SU-DHL-6 (cell line): ENCODE measurements around the gene GUCY1A1.

ENCODE experiments used
- CTCF ChIP-seq: fragments of 200-600 bp; sonication (generic); IDR thresholded peaks from one replicate; pipeline ENCODE4 v1.5.1; 2017; ENCODE audit warnings: antibody characterized with exemption, mild to moderate bottlenecking, low read length, moderate library complexity; ENCODE audit not compliant: insufficient read depth, poor library complexity, severe bottlenecking
- EZH2phosphoT487 ChIP-seq: fragments of 200-600 bp; sonication (generic), shearing (Covaris generic); conservative IDR thresholded peaks from 2 replicates; pipeline ENCODE4 v1.6.1; 2018; ENCODE audit warnings: mild to moderate bottlenecking, antibody characterized with exemption, low read length, moderate library complexity, mixed read lengths

GRCh38 chr4:155676430-155676825 lies 9.8 kb downstream of the GUCY1A1 start:
- TF ChIP-seq CTCF (no peak), EZH2phosphoT487 (no peak)
